HCEC 1CT (cell line): ENCODE data around the gene EPOP.
"Not testable (repeated sequence)": the region's sequence is repeated elsewhere in the genome, so short reads cannot be mapped to it uniquely, and the experiment has no call there.

Experiments
- DNase-seq: peaks from one replicate; pipeline ENCODE4 v3.0.0-alpha.2; 2017

Gene EPOP

DNA sequence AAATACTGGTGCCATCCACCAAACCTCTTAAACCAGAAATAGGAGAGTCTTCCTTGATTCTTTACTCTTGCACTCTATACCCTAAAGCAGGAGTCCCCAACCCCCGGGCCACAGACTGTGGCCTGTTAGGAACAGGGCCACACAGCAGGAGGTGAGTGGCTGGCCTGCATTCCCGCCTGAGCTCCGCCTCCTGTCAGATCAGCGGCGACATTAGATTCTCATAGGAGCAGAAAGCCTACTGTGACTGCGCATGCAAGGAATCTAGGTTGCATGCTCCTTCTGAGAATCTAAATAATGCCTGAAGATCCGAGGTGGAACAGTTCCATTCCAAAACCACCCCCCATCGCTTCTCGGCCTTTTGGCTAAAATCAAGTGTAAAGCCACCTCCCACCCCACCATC lies 38.7 kb downstream of the EPOP start:
- DNase-seq, result no peak

DNA sequence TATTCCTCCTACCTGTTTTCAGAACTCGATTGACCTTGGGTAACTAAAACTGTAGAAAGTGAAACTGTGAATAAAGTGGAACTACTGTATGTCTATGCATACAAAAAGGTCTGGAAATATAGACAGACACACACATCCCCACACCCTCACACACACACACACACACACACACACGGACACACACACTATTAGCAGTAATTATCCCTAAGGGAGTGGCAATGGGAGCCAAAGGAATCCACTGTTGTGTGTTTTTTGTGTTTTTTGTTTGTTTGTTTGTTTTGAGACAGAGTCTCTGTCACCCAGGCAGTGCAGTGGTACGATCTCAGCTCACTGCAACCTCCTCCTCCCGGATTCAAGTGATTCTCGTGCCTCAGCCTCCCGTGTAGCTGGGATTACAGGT lies 42.4 kb downstream of the EPOP start:
- DNase-seq, result no peak

GRCh38 chr17:38628441-38628840 lies 46.3 kb downstream of the EPOP start:
- DNase-seq, result peak; percentile 10

GRCh38 chr17:38627957-38628356 lies 46.8 kb downstream of the EPOP start:
- no peak for DNase-seq

- DNase-seq, result not testable (repeated sequence)
Measured at GRCh38 chr17:38626606-38627226, 48.0 kb downstream of the EPOP start.

DNA sequence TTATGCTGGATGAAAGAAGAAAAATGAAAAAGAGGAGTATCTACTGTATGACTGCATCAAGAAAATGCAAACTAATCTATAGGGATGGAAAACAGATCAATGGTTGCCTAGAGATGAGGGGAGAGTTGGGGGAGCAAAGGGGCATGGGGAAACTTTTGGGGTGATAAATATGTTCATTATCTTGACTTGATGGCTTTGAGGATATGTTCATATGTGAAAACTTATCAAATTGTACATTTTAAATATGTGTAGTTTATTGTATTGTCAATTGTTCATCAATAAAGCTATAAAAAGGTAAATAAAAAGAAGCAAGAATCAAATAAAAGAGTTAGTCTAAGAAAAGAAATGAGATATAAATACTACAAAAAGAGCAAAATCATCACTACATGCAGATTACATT lies 49.3 kb downstream of the EPOP start:
- DNase-seq, result no peak

GRCh38 chr17:38624782-38625355 lies 49.9 kb downstream of the EPOP start:
- DNase-seq, result not testable (repeated sequence)
